Heart right ventricle (tissue), 16 donors: ENCODE results near the gene L3MBTL2. TPM values are rescaled to one million over a fixed set of nuclear protein-coding genes. Genes with fewer than 3 reads are reported as not detected.
A peak's percentile ranks its signal among the peaks of the same experiment; 100 is the strongest.

Experiments used
- ATAC-seq, 8 donors: fragments of 200-7000 bp; cut with Tn5 transposase; one replicate each; pipeline ENCODE4 v1.9.1; 2020; ENCODE audit warnings: mild to moderate bottlenecking in 8 of 8, moderate library complexity in 8 of 8, moderate number of reproducible peaks in 1 of 8
- DNase-seq, 2 donors: peaks; one replicate each; pipeline ENCODE4 v3.0.0-alpha.2; 2020
- H3K27ac ChIP-seq, 10 donors: fragments of 200-600 bp; sonication (generic) in 2 of 10; one replicate each; pipeline versions ENCODE4 v1.5.0 to v1.8.0; 2020 to 2022; ENCODE audit warnings: mild to moderate bottlenecking in 3 of 10
- H3K27me3 ChIP-seq, 7 donors: fragments of 200-600 bp; one replicate each; pipeline ENCODE4 v1.8.0; 2021 to 2022; ENCODE audit warnings: mild to moderate bottlenecking in 2 of 7
- H3K36me3 ChIP-seq, 9 donors: fragments of 200-600 bp; sonication (generic) in 1 of 9; one replicate each; pipeline versions ENCODE4 v1.5.0 to v1.8.0; 2020 to 2022; ENCODE audit warnings: mild to moderate bottlenecking in 2 of 9
- H3K4me1 ChIP-seq, 9 donors: fragments of 200-600 bp; sonication (generic) in 1 of 9; one replicate each; pipeline versions ENCODE4 v1.5.0 to v1.8.0; 2020 to 2022; ENCODE audit warnings: mild to moderate bottlenecking in 4 of 9
- H3K4me3 ChIP-seq, 10 donors: fragments of 200-600 bp; sonication (generic) in 2 of 10; one replicate each; pipeline versions ENCODE4 v1.5.0 to v1.8.0; 2020 to 2022; ENCODE audit warnings: mild to moderate bottlenecking in 7 of 10, moderate library complexity in 2 of 10
- H3K9me3 ChIP-seq, 11 donors: fragments of 200-600 bp in 10 of 11; sonication (generic) in 2 of 11; one replicate each; pipeline versions ENCODE4 v1.5.0 to v1.8.0; 2013 to 2022; ENCODE audit warnings: mild to moderate bottlenecking in 2 of 11, control low read depth in 1 of 11, moderate library complexity in 1 of 11
- WGBS, 2 donors: extraction: QIAGEN DNeasy Blood & Tissue Kit; methylation state at CpG; one replicate each; pipeline ENCODE4 v1.1.7; 2013; ENCODE audit warnings: inconsistent platforms in 1 of 2; 5-methylcytosine and 5-hydroxymethylcytosine counted together
- intact Hi-C, 10 donors: fragments of 100-400 bp; cut with DNase I; formaldehyde crosslinking; loops; one replicate each; pipeline versions ENCODE4 v1.11.1 to v1.14.2; 2022
- polyA plus RNA-seq, 2 donors: library from polyadenylated mRNA; stranded (reverse); fragments of 200-250 nt; gene quantifications; one replicate each; pipeline ENCODE4 v1.2.3, GENCODE V29; 2013
- total RNA-seq, 10 donors: library from RNA; stranded (reverse); fragmentation: NEBNext Ultra II Directional in 3 of 10; extraction: Animal tissue kit (Norgen Biotek cat#: 25700) in 3 of 10; gene quantifications; one replicate each; pipeline versions ENCODE4 v1.2.1 to v1.2.4, GENCODE V29; 2021 to 2023
- TF ChIP-seq, protein P1 (sequence below), 9 donors: fragments of 200-600 bp; sonication (generic) in 2 of 9; IDR thresholded peaks; one replicate each; pipeline versions ENCODE4 v1.5.0 to v1.8.0; 2021 to 2022; ENCODE audit warnings: antibody characterized with exemption in 9 of 9, mild to moderate bottlenecking in 5 of 9, moderate library complexity in 1 of 9
- donor health status: Arrhythmogenic right ventricular cardiomyopathy.
- donor health status: ischemic (EF 13 %, LVEDD 7.1; RV severe dilation, severe dysfunction).
- donor health status: healthy with polysubstance abuse.
- donor health status: DM: no; HTN: yes; CAD: no.
- donor health status: DM: no; HTN: no; CAD: no.
- donor health status: ischemic (EF 25% LVEDD 6.9; RV normal size, moderate dysfunction).
- donor health status: ischemic (EF 25% LVEDD 5.7; RV mildly dilated, moderate dysfunction).
- donor health status: healthy.
- donor health status: DM: yes; HTN: yes; CAD: no.
- donor health status: Ischemic cardiomyopathy.
- donor health status: ischemic (EF 35%, LVEDD 5.7; RV mildly dilated, moderate dysfunction).
- donor health status: nonischemic (EF 11% LVEDD 7.7; RV severe dilation, severe dysfunction).
- donor health status: DM: yes; HTN: yes; CAD: no.
- donor health status: PGD.
- donor health status: ischemic (EF 29% LVEDD 5.4; RV normal size, mild dysfunction).
- donor health status: nonischemic (EF 23%, LVEDD 6.1; RV moderate dilation, normal function).

Gene L3MBTL2
- total and polyA plus RNA-seq, 12 donors: 10.0 to 18.5 (median 15.1) TPM

DNA sequence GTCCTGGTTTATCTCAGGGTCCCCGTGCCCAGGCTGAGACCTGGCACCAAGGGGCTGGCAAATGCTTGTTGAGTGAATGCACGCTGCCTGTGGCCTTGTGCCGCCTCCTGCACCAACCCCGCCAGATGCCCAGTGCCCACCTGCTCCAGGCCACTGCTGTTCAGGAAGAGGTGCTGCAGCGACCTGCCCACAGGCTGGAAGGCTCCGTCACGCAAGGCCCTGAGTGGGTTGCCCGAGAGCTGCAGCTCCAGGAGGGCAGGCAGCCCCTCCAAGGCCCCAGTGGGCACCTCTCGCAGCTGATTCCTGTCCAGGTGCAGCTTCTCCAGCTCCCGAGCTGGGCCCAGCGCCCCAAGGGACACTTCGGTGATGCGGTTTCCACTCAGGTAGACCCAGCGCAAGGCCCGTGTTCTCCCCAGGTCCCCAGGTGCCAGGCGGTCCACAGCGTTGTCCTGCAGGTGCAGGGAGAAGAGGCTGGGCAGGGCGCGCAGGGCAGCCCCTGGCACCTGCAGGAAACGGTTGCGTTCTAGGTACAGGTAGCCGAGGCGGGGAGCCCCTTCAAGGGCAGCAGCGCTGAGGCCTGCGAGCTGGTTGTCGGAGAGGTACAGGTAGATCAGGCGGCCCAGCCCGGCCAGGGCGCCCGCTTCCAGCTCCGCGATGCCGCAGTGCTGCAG, 32.1 kb downstream of the L3MBTL2 start:
- no peaks in the 10 kb centered on the region for H3K9me3 ChIP-seq
- H3K4me1 ChIP-seq: peaks cover 8 to 44% (median 28%) of the 10 kb centered on the region in 9 donors
- peak overlapping the region in 9 of 10 donors; percentile 46 to 76 (median 64) for H3K27ac ChIP-seq
- DNase-seq: no peak
- intact Hi-C loops: loop anchor here in 3 of 10 donors (5.0 to 10.0 kb wide), 3 partner anchors 40 to 145 kb away; partner anchors contain the start of gene EP300 (in 1 of the 3)
- H3K36me3 ChIP-seq: no peaks in the 10 kb centered on the region
- peak in 1 of 8 donors; percentile 2 for ATAC-seq
- H3K4me3 ChIP-seq: peak overlapping the region in 9 of 10 donors; percentile 28 to 55 (median 50)
- WGBS, 2 donors: 55 to 59% methylated on average over 33 of the region's 33 CpGs
- TF ChIP-seq, protein P1, sequence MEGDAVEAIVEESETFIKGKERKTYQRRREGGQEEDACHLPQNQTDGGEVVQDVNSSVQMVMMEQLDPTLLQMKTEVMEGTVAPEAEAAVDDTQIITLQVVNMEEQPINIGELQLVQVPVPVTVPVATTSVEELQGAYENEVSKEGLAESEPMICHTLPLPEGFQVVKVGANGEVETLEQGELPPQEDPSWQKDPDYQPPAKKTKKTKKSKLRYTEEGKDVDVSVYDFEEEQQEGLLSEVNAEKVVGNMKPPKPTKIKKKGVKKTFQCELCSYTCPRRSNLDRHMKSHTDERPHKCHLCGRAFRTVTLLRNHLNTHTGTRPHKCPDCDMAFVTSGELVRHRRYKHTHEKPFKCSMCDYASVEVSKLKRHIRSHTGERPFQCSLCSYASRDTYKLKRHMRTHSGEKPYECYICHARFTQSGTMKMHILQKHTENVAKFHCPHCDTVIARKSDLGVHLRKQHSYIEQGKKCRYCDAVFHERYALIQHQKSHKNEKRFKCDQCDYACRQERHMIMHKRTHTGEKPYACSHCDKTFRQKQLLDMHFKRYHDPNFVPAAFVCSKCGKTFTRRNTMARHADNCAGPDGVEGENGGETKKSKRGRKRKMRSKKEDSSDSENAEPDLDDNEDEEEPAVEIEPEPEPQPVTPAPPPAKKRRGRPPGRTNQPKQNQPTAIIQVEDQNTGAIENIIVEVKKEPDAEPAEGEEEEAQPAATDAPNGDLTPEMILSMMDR (IDR thresholded peaks at IDR 0.05): peak in 1 of 9 donors; percentile 37
- H3K27me3 ChIP-seq: no peaks in the 10 kb centered on the region

DNA sequence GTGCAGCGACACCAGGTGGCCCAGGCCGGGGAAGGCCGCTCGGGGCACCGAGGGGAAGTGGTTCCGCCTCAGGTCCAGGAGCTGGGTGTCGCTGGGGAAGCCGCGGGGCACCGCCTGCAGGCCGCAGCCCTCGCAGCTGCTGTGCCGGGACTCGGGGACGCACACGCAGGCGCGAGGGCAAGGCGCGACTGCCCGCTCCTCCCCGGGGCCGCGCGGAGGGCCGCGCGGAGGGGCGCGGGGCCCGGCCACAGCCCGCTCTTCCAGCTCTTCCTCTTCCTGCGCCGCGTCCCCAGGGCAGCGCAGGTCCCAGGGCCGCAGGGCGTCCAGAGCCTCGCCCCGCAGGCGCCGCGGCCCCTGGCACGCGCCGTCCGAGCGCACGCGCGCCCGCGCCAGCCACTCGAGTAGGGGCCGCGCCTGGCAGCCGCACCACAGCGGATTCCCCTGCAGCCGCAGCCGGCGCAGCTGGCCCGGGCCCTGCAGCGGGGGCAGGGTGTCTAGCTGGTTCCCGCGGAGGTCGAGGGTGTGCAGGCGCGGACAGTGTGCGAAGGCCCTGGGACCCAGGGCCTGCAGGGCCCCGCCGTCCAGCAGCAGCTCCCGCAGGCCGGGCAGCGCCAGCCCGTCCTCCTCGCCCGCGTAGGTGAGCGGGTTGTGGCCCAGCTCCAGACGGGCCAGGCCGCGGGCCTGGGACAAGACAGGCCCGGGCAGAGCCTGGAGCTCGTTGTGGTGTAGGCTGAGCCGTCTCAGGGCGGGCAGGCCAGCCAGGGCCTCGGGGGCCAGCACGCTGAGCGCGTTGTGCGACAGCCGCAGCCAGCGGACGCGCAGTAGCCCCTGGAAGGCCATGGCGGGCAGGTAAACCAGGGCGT, 32.8 kb downstream of the L3MBTL2 start:
- peaks cover 8 to 37% (median 20%) of the 10 kb centered on the region in 9 donors for H3K4me1 ChIP-seq

DNA sequence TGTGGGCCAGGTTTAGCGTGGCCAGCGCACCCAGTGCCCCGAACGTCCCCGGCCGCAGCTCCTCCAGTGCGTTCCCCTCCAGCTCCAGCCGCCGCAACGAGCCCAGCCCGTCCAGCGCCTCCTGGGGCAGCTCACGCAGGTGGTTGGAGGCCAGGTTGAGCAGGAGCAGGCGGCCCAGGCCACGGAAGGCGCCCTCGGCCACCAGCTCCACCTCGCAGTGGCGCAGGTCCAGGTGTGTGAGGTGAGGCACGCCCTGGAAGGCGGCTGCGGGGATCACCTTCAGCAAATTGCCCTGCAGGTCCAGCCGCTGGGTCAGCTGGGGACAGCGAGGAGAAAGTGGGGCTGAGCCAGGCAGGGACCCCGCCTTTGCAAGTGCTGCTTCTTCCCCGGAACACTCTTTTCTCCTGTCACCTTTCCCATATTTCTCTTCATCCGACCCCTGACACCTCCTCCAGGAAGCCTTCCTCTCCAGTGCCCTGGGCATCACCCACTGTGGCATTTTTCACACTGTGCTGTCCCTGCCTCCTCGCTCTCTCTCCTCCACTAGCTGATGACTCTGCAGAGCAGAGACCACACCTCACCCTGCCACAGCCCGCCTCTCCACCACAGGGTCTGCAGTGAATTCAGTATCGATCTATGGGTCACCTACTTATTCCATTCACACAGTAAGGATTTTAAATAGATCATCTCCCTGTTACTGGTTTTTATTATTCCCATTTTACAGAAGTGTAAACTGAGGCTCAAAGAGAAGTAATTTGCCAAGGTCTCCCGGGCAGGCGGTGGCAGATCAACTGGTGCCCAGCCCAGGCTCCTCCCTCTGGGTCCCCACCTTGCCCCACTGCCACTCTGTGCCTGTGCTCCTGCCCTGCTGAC, 33.7 kb downstream of the L3MBTL2 start:
- peaks cover 8 to 35% (median 17%) of the 10 kb centered on the region in 9 donors for H3K4me1 ChIP-seq

More for the DNA sequence above, 32.8 kb downstream of the L3MBTL2 start:
- WGBS, 2 donors: 14 to 17% methylated on average over 91 to 97 of the region's 97 CpGs
- DNase-seq (peak; percentile 64 to 77), ATAC-seq (peak; percentile 35 to 87 (median 74))
- TF ChIP-seq, protein P1 (IDR thresholded peaks at IDR 0.05): peak in 8 of 9 donors; percentile 35 to 77 (median 67)
- Histone ChIP-seq H3K4me3 (peak overlapping the region in 9 of 10 donors; percentile 28 to 55 (median 50)), H3K27me3 (no peaks in the 10 kb centered on the region), H3K9me3 (no peaks in the 10 kb centered on the region), H3K27ac (peak overlapping the region in 9 of 10 donors; percentile 46 to 76 (median 64)), H3K36me3 (no peaks in the 10 kb centered on the region)
- intact Hi-C loops: loop anchor here in 3 of 10 donors (5.0 to 10.0 kb wide), 3 partner anchors 41 to 146 kb away; partner anchors contain the start of gene EP300 (in 1 of the 3)

More for the DNA sequence above, 33.7 kb downstream of the L3MBTL2 start:
- intact Hi-C loops: loop anchor here in 3 of 10 donors (5.0 to 10.0 kb wide), 3 partner anchors 42 to 147 kb away; partner anchors contain the start of gene EP300 (in 1 of the 3)
- TF ChIP-seq, protein P1 (IDR thresholded peaks at IDR 0.05): no peak
- peak overlapping the region in 2 of 10 donors; percentile 68 to 69 for H3K27ac ChIP-seq
- peak overlapping the region in 5 of 10 donors; percentile 33 to 55 (median 50) for H3K4me3 ChIP-seq
- H3K9me3 ChIP-seq: no peaks in the 10 kb centered on the region
- no peak for ATAC-seq
- no peak for DNase-seq
- no peaks in the 10 kb centered on the region for H3K36me3 ChIP-seq
- 95 to 99% methylated on average over 22 to 32 of the region's 32 CpGs for WGBS, 2 donors
- no peaks in the 10 kb centered on the region for H3K27me3 ChIP-seq
